ENCODE data around the gene FAM13B.

FAM13B gene

GRCh38 chr5:137890845-137891244, 142.0 kb downstream of the FAM13B start:
- no peak for DNase-seq

GRCh38 chr5:137888863-137889759, 143.8 kb downstream of the FAM13B start, which contains the start of gene PKD2L2:
Gene PKD2L2 (plus strand): TSS chr5:137889457. CDS start chr5:137889492, 35 bp downstream.
- DNase-seq: peak; percentile 77

- no peak for DNase-seq
These were observed 144.4 kb downstream of the FAM13B start for GRCh38 chr5:137888466-137888862.

Measured in central memory CD4-positive, alpha-beta T cell (primary cell).